ENCODE data around the gene CDK18. TPM values are rescaled to one million over a fixed set of nuclear protein-coding genes. Genes with fewer than 3 reads are reported as not detected.

The CDK18 gene
- total and polyA plus RNA-seq, 10 of the 15 experiments (the other 5 are each of a cell fraction or from before 2014, with no cell fraction given): 0.13 to 4.4 (median 0.52) TPM; not detected in 2

GRCh38 chr1:205466595-205467220 lies 37.8 kb upstream of the CDK18 start:
- in situ Hi-C loops (cut with MboI) (no loop called here), intact Hi-C loops (cut with micrococcal nuclease; ENCODE audit: unreplicated experiment) (no loop called here)
- H3K4me2 ChIP-seq (ENCODE audit: control insufficient read depth, insufficient read depth): no peak overlapping the region
- no peak for TF ChIP-seq LARP7 (IDR thresholded peaks at IDR 0.05)
- TF ChIP-seq RELA (IDR thresholded peaks at IDR 0.05; ENCODE audit: borderline replicate concordance, partially characterized antibody): no peak
- no peak for TF ChIP-seq ZNF217 (IDR thresholded peaks at IDR 0.05)
- no peak for TF ChIP-seq CBX5 (IDR thresholded peaks at IDR 0.05; ENCODE audit: low read depth)
- no peak for TF ChIP-seq SMAD1 (IDR thresholded peaks at IDR 0.05; ENCODE audit: low read depth, partially characterized antibody)
- no peak for TF ChIP-seq ZSCAN29 (IDR thresholded peaks at IDR 0.05)
- no peak for TF ChIP-seq EGR1 (IDR thresholded peaks at IDR 0.05; ENCODE audit: borderline replicate concordance in 1 of 2, low read depth in 2 of 2, low read length in 2 of 2)
- no peak for TF ChIP-seq MEF2B (IDR thresholded peaks at IDR 0.05; ENCODE audit: partially characterized antibody, poor library complexity, severe bottlenecking)
- TF ChIP-seq, protein P1, sequence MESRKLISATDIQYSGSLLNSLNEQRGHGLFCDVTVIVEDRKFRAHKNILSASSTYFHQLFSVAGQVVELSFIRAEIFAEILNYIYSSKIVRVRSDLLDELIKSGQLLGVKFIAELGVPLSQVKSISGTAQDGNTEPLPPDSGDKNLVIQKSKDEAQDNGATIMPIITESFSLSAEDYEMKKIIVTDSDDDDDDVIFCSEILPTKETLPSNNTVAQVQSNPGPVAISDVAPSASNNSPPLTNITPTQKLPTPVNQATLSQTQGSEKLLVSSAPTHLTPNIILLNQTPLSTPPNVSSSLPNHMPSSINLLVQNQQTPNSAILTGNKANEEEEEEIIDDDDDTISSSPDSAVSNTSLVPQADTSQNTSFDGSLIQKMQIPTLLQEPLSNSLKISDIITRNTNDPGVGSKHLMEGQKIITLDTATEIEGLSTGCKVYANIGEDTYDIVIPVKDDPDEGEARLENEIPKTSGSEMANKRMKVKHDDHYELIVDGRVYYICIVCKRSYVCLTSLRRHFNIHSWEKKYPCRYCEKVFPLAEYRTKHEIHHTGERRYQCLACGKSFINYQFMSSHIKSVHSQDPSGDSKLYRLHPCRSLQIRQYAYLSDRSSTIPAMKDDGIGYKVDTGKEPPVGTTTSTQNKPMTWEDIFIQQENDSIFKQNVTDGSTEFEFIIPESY (IDR thresholded peaks at IDR 0.05): no peak
- no peak for TF ChIP-seq NRF1 (conservative IDR thresholded peaks at IDR 0.05; ENCODE audit: low read depth, low read length)
- TF ChIP-seq BMI1 (IDR thresholded peaks at IDR 0.05; ENCODE audit: borderline replicate concordance): no peak
- TF ChIP-seq, protein P2, sequence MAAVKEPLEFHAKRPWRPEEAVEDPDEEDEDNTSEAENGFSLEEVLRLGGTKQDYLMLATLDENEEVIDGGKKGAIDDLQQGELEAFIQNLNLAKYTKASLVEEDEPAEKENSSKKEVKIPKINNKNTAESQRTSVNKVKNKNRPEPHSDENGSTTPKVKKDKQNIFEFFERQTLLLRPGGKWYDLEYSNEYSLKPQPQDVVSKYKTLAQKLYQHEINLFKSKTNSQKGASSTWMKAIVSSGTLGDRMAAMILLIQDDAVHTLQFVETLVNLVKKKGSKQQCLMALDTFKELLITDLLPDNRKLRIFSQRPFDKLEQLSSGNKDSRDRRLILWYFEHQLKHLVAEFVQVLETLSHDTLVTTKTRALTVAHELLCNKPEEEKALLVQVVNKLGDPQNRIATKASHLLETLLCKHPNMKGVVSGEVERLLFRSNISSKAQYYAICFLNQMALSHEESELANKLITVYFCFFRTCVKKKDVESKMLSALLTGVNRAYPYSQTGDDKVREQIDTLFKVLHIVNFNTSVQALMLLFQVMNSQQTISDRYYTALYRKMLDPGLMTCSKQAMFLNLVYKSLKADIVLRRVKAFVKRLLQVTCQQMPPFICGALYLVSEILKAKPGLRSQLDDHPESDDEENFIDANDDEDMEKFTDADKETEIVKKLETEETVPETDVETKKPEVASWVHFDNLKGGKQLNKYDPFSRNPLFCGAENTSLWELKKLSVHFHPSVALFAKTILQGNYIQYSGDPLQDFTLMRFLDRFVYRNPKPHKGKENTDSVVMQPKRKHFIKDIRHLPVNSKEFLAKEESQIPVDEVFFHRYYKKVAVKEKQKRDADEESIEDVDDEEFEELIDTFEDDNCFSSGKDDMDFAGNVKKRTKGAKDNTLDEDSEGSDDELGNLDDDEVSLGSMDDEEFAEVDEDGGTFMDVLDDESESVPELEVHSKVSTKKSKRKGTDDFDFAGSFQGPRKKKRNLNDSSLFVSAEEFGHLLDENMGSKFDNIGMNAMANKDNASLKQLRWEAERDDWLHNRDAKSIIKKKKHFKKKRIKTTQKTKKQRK (IDR thresholded peaks at IDR 0.05; ENCODE audit: low read depth, low read length): no peak
- TF ChIP-seq GABPA (IDR thresholded peaks at IDR 0.05; ENCODE audit: low read depth): no peak
- no peak for TF ChIP-seq NR2F1 (conservative IDR thresholded peaks at IDR 0.05)
- H3K4me1 ChIP-seq (ENCODE audit: control insufficient read depth, insufficient read depth, low read length): no peaks in the 10 kb centered on the region
- ATAC-seq (no peak), DNase-seq (ENCODE audit: low read depth, low spot score) (no peak), FAIRE-seq (no peak)
- no peaks in the 10 kb centered on the region for H3K79me2 ChIP-seq (ENCODE audit: control insufficient read depth, insufficient read depth, low read length)
- H3K9ac ChIP-seq (ENCODE audit: control insufficient read depth, insufficient read depth, low read length): no peak overlapping the region
- no TSS peak for BruUV-seq (replicated peaks)
- no peak overlapping the region for H3K4me3 ChIP-seq
- WGBS (ENCODE audit: insufficient coverage, insufficient replicate concordance, low lambda C conversion rate, missing lambda C conversion rate): 23% methylated on average over 7 of the region's 7 CpGs
- RAD21 ChIA-PET (ENCODE audit: unreplicated experiment): no interaction called here
- H4K20me1 ChIP-seq (ENCODE audit: control insufficient read depth, insufficient read depth): no peaks in the 10 kb centered on the region
- SMC1A ChIA-PET (ENCODE audit: uncharacterized antibody, unreplicated experiment): interaction anchor here (1.9 kb wide), 1 partner anchor 18 kb away, joined by 4 read pairs; no protein-coding TSS in a partner anchor
- POLR2A ChIA-PET: interaction anchor here (0.8 kb wide), 1 partner anchor 151 kb away, joined by 3 read pairs; no protein-coding TSS in a partner anchor
- H3K36me3 ChIP-seq (ENCODE audit: control insufficient read depth in 2 of 2, insufficient read depth in 2 of 2, low read length in 1 of 2): no peaks in the 10 kb centered on the region
- CTCF ChIA-PET: interaction anchor here (0.6 to 1.8 kb wide), 7 partner anchors 9 to 212 kb away, joined by 3 to 6 read pairs (median 3); no protein-coding TSS in a partner anchor
- H3K27me3 ChIP-seq (replicated peaks in 1 of 2; ENCODE audit: control insufficient read depth in 2 of 2, insufficient read depth in 2 of 2, low read length in 1 of 2): peaks cover 0 to 10% of the 10 kb centered on the region in 2 experiments; a peak in 3 of 4 replicates
- no peak overlapping the region for H3K27ac ChIP-seq (ENCODE audit: control insufficient read depth, insufficient read depth)
- H3K9me3 ChIP-seq (replicated peaks; ENCODE audit: control insufficient read depth, insufficient read depth, low read length): no peaks in the 10 kb centered on the region
- H2AFZ ChIP-seq (ENCODE audit: control insufficient read depth, low read depth, low read length): no peak overlapping the region

Data from GM12878 (cell line).